Brain microvascular endothelial cell (primary cell): ENCODE results near the gene RCN2.

Source experiments
- DNase-seq: peaks from one replicate; pipeline ENCODE4 v3.0.0-alpha.2; 2020
- H3K27ac ChIP-seq: fragments of 250-450 bp; sonication (Bioruptor Pico); 2 replicates; pipeline ENCODE4 v1.5.1; 2020; ENCODE audit warnings: mild to moderate bottlenecking, moderate library complexity
- H3K27me3 ChIP-seq: fragments of 250-450 bp; sonication (Bioruptor Pico); replicated peaks from 2 replicates; pipeline ENCODE4 v1.5.1; 2020; ENCODE audit warnings: mild to moderate bottlenecking
- H3K36me3 ChIP-seq: fragments of 250-450 bp; sonication (Bioruptor Pico); replicated peaks from 2 replicates; pipeline ENCODE4 v1.5.1; 2020; ENCODE audit warnings: mild to moderate bottlenecking
- H3K4me3 ChIP-seq: 2 replicates; pipeline ENCODE4 v1.5.1; 2011; ENCODE audit warnings: low read depth, mild to moderate bottlenecking, control low read depth, low read length, moderate library complexity
- CTCF ChIP-seq: IDR thresholded peaks from 2 replicates; pipeline ENCODE4 v1.5.1; 2011; ENCODE audit warnings: low read depth, mild to moderate bottlenecking, moderate library complexity, low read length, control low read depth, inconsistent platforms; ENCODE audit errors: missing control alignments
- in situ Hi-C: cut with HindIII; loops from 2 replicates; pipeline ENCODE4 v1.10.0; 2017; ENCODE audit warnings: low sequenced_read_pairs, low pct_ligation_motif_present

RCN2 gene

GRCh38 chr15:76901965-76902364, 29.6 kb upstream of the RCN2 start:
- Histone ChIP-seq H3K4me3 (no peak overlapping the region), H3K27ac (no peak overlapping the region), H3K36me3 (no peaks in the 10 kb centered on the region), H3K27me3 (no peaks in the 10 kb centered on the region)
- no peak for TF ChIP-seq CTCF
- DNase-seq, result no peak
- in situ Hi-C loops, result no loop called here

GRCh38 chr15:76903251-76903681, 28.3 kb upstream of the RCN2 start:
- peak; percentile 50 for TF ChIP-seq CTCF
- DNase-seq, result peak; percentile 35
- no peak overlapping the region for H3K27ac ChIP-seq

GRCh38 chr15:76904461-76905012, 27.0 kb upstream of the RCN2 start:
- Histone ChIP-seq H3K27ac (peak overlapping the region; percentile 61), H3K36me3 (no peaks in the 10 kb centered on the region), H3K4me3 (peak overlapping the region; percentile 94), H3K27me3 (no peaks in the 10 kb centered on the region)
- in situ Hi-C loops, result no loop called here
- TF ChIP-seq CTCF, result no peak
- DNase-seq, result no peak

More at GRCh38 chr15:76903251-76903681, 28.3 kb upstream of the RCN2 start:
- in situ Hi-C loops, result no loop called here
- H3K27me3 ChIP-seq, result no peaks in the 10 kb centered on the region
- H3K36me3 ChIP-seq, result no peaks in the 10 kb centered on the region
- H3K4me3 ChIP-seq, result no peak overlapping the region

GRCh38 chr15:76905013-76905839, 26.3 kb upstream of the RCN2 start, which contains the start of gene SCAPER:
Gene SCAPER, minus strand, starts transcription at chr15:76905340. Its CDS starts 21,523 bp downstream, at chr15:76883817.
- in situ Hi-C loops, result no loop called here

GRCh38 chr15:76905855-76906254, 25.7 kb upstream of the RCN2 start:
- Histone ChIP-seq H3K36me3 (no peaks in the 10 kb centered on the region), H3K4me3 (no peak overlapping the region), H3K27ac (no peak overlapping the region), H3K27me3 (no peaks in the 10 kb centered on the region)
- no peak for DNase-seq
- in situ Hi-C loops, result no loop called here
- no peak for TF ChIP-seq CTCF

More at GRCh38 chr15:76905013-76905839, 26.3 kb upstream of the RCN2 start, which contains the start of gene SCAPER:
- Histone ChIP-seq H3K36me3 (no peaks in the 10 kb centered on the region), H3K27me3 (no peaks in the 10 kb centered on the region), H3K27ac (peak within 1 kb of the TSS; percentile 61), H3K4me3 (peak within 1 kb of the TSS; percentile 94)
- peak; percentile 72 for DNase-seq
- TF ChIP-seq CTCF, result no peak
